ENCODE results near the gene FOCAD. TPM values are rescaled to one million over a fixed set of nuclear protein-coding genes. Genes with fewer than 3 reads are reported as not detected.

FOCAD gene
- total and polyA plus RNA-seq, 2 donors (not counting 1 experiment from before 2014, with no cell fraction given) = 40.3 to 145 TPM

DNA sequence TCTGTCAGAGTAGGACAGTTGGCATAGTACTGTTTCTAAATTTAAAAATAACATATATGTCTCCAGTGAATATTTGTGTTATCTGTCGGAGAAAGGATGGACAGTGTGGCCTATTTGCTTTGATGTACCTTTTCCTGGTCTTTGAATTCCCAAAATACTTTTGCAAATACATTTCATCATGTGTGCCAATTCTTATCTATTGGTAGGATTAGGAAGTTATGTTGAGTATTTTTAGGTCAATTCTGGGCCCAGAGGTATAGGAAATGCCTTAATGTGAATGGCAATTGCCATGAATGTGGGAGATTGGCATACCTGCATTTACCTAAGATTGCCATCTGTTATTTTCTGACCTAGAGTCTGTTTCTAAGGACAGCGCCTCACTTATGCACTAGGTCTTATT, 5.8 kb downstream of the FOCAD start:
- Histone ChIP-seq H3K9me3 (ENCODE audit: control insufficient read depth, insufficient read depth, low read depth, low read length) (no peaks in the 10 kb centered on the region), H3K9ac (ENCODE audit: insufficient read depth, low read length) (no peak overlapping the region), H3K36me3 (ENCODE audit: control insufficient read depth, insufficient read depth, low read length) (no peaks in the 10 kb centered on the region), H3K27me3 (ENCODE audit: control insufficient read depth, insufficient read depth, low read length) (no peaks in the 10 kb centered on the region), H3K4me2 (ENCODE audit: extremely low read depth, insufficient read depth, low read length) (no peak overlapping the region), H3K4me1 (ENCODE audit: control insufficient read depth, extremely low read depth, insufficient read depth, low read length) (no peaks in the 10 kb centered on the region), H4K20me1 (ENCODE audit: control insufficient read depth, extremely low read depth, insufficient read depth, low read length) (no peaks in the 10 kb centered on the region), H3K27ac (ENCODE audit: insufficient read depth, low read length) (no peak overlapping the region), H3K79me2 (ENCODE audit: control insufficient read depth, insufficient read depth, low read length) (peaks cover 55% of the 10 kb centered on the region), H3K4me3 (replicated peaks in 1 of 4; ENCODE audit: control extremely low read depth in 1 of 4, insufficient read depth in 1 of 4, low read depth in 3 of 4, low read length in 4 of 4) (no peak overlapping the region), H2AFZ (ENCODE audit: low read length) (no peak overlapping the region)
- no peak for DNase-seq (ENCODE audit: low read depth in 2 of 2)
- no peak for TF ChIP-seq EZH2 (IDR thresholded peaks at IDR 0.05; ENCODE audit: low read length, missing control alignments)
- TF ChIP-seq, protein P1, sequence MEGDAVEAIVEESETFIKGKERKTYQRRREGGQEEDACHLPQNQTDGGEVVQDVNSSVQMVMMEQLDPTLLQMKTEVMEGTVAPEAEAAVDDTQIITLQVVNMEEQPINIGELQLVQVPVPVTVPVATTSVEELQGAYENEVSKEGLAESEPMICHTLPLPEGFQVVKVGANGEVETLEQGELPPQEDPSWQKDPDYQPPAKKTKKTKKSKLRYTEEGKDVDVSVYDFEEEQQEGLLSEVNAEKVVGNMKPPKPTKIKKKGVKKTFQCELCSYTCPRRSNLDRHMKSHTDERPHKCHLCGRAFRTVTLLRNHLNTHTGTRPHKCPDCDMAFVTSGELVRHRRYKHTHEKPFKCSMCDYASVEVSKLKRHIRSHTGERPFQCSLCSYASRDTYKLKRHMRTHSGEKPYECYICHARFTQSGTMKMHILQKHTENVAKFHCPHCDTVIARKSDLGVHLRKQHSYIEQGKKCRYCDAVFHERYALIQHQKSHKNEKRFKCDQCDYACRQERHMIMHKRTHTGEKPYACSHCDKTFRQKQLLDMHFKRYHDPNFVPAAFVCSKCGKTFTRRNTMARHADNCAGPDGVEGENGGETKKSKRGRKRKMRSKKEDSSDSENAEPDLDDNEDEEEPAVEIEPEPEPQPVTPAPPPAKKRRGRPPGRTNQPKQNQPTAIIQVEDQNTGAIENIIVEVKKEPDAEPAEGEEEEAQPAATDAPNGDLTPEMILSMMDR (conservative IDR thresholded peaks at IDR 0.05 in 1 of 2, IDR thresholded peaks at IDR 0.05 in 1 of 2; ENCODE audit: low read depth in 1 of 2, low read length in 2 of 2) = no peak

- Histone ChIP-seq H3K36me3 (ENCODE audit: control insufficient read depth, insufficient read depth, low read length) (no peaks in the 10 kb centered on the region), H3K9ac (ENCODE audit: insufficient read depth, low read length) (no peak overlapping the region), H3K27me3 (ENCODE audit: control insufficient read depth, insufficient read depth, low read length) (no peaks in the 10 kb centered on the region), H2AFZ (ENCODE audit: low read length) (no peak overlapping the region), H3K4me2 (ENCODE audit: extremely low read depth, insufficient read depth, low read length) (no peak overlapping the region), H4K20me1 (ENCODE audit: control insufficient read depth, extremely low read depth, insufficient read depth, low read length) (no peaks in the 10 kb centered on the region), H3K27ac (ENCODE audit: insufficient read depth, low read length) (no peak overlapping the region), H3K4me1 (ENCODE audit: control insufficient read depth, extremely low read depth, insufficient read depth, low read length) (no peaks in the 10 kb centered on the region), H3K4me3 (replicated peaks in 1 of 4; ENCODE audit: control extremely low read depth in 1 of 4, insufficient read depth in 1 of 4, low read depth in 3 of 4, low read length in 4 of 4) (no peak overlapping the region), H3K9me3 (ENCODE audit: control insufficient read depth, insufficient read depth, low read depth, low read length) (no peaks in the 10 kb centered on the region), H3K79me2 (ENCODE audit: control insufficient read depth, insufficient read depth, low read length) (peaks cover 41% of the 10 kb centered on the region)
- TF ChIP-seq EZH2 (IDR thresholded peaks at IDR 0.05; ENCODE audit: low read length, missing control alignments) = no peak
- TF ChIP-seq, protein P1 (conservative IDR thresholded peaks at IDR 0.05 in 1 of 2, IDR thresholded peaks at IDR 0.05 in 1 of 2; ENCODE audit: low read depth in 1 of 2, low read length in 2 of 2) = no peak
- peak; percentile 13 to 36 for DNase-seq (ENCODE audit: low read depth in 2 of 2)
Measured at GRCh38 chr9:20692554-20692953, 8.5 kb downstream of the FOCAD start.

- TF ChIP-seq, protein P1 (conservative IDR thresholded peaks at IDR 0.05 in 1 of 2, IDR thresholded peaks at IDR 0.05 in 1 of 2; ENCODE audit: low read depth in 1 of 2, low read length in 2 of 2) = no peak
- no peak for TF ChIP-seq EZH2 (IDR thresholded peaks at IDR 0.05; ENCODE audit: low read length, missing control alignments)
- Histone ChIP-seq H4K20me1 (ENCODE audit: control insufficient read depth, extremely low read depth, insufficient read depth, low read length) (no peaks in the 10 kb centered on the region), H3K9me3 (ENCODE audit: control insufficient read depth, insufficient read depth, low read depth, low read length) (no peaks in the 10 kb centered on the region), H3K4me3 (replicated peaks in 1 of 4; ENCODE audit: control extremely low read depth in 1 of 4, insufficient read depth in 1 of 4, low read depth in 3 of 4, low read length in 4 of 4) (no peak overlapping the region), H2AFZ (ENCODE audit: low read length) (no peak overlapping the region), H3K79me2 (ENCODE audit: control insufficient read depth, insufficient read depth, low read length) (peaks cover 36% of the 10 kb centered on the region), H3K4me2 (ENCODE audit: extremely low read depth, insufficient read depth, low read length) (no peak overlapping the region), H3K27me3 (ENCODE audit: control insufficient read depth, insufficient read depth, low read length) (no peaks in the 10 kb centered on the region), H3K36me3 (ENCODE audit: control insufficient read depth, insufficient read depth, low read length) (no peaks in the 10 kb centered on the region), H3K27ac (ENCODE audit: insufficient read depth, low read length) (no peak overlapping the region), H3K9ac (ENCODE audit: insufficient read depth, low read length) (no peak overlapping the region), H3K4me1 (ENCODE audit: control insufficient read depth, extremely low read depth, insufficient read depth, low read length) (no peaks in the 10 kb centered on the region)
- DNase-seq (ENCODE audit: low read depth in 2 of 2) = peak in 1 of 2 donors; percentile 15
Measured at GRCh38 chr9:20693068-20693467, 9.0 kb downstream of the FOCAD start.

All from fibroblast of lung (primary cell).